ENCODE measurements around the gene DNMT3A.

DNMT3A gene

GRCh38 chr2:25232248-25232825, 109.4 kb downstream of the DNMT3A start:
- in situ Hi-C loops (cut with HindIII; ENCODE audit: low sequenced_read_pairs) = no loop called here
- no peak for TF ChIP-seq CTCF (IDR thresholded peaks at IDR 0.05; ENCODE audit: low read depth, low read length)
- DNase-seq (ENCODE audit: low read depth, low spot score) = no peak
- no peak overlapping the region for H3K4me3 ChIP-seq (ENCODE audit: low read depth, low read length)

GRCh38 chr2:25230948-25231311, 110.8 kb downstream of the DNMT3A start:
- TF ChIP-seq CTCF (IDR thresholded peaks at IDR 0.05; ENCODE audit: low read depth, low read length) = no peak
- no peak overlapping the region for H3K4me3 ChIP-seq (ENCODE audit: low read depth, low read length)
- DNase-seq (ENCODE audit: low read depth, low spot score) = no peak
- in situ Hi-C loops (cut with HindIII; ENCODE audit: low sequenced_read_pairs) = no loop called here

- TF ChIP-seq CTCF (IDR thresholded peaks at IDR 0.05; ENCODE audit: low read depth, low read length) = no peak
- no peak for DNase-seq (ENCODE audit: low read depth, low spot score)
- H3K4me3 ChIP-seq (ENCODE audit: low read depth, low read length) = no peak overlapping the region
- in situ Hi-C loops (cut with HindIII; ENCODE audit: low sequenced_read_pairs) = no loop called here
Observed at GRCh38 chr2:25230198-25230947, 111.4 kb downstream of the DNMT3A start.

GRCh38 chr2:25229279-25230197, 112.2 kb downstream of the DNMT3A start:
- no peak for TF ChIP-seq CTCF (IDR thresholded peaks at IDR 0.05; ENCODE audit: low read depth, low read length)
- peak; percentile 25 for DNase-seq (ENCODE audit: low read depth, low spot score)
- H3K4me3 ChIP-seq (ENCODE audit: low read depth, low read length) = no peak overlapping the region
- in situ Hi-C loops (cut with HindIII; ENCODE audit: low sequenced_read_pairs) = no loop called here

- peak; percentile 87 for TF ChIP-seq CTCF (IDR thresholded peaks at IDR 0.05; ENCODE audit: low read depth, low read length)
- DNase-seq (ENCODE audit: low read depth, low spot score) = peak; percentile 70
- H3K4me3 ChIP-seq (ENCODE audit: low read depth, low read length) = no peak overlapping the region
- in situ Hi-C loops (cut with HindIII; ENCODE audit: low sequenced_read_pairs) = no loop called here
Observed at GRCh38 chr2:25228848-25229278, 112.9 kb downstream of the DNMT3A start.

GRCh38 chr2:25227576-25227975, 114.1 kb downstream of the DNMT3A start:
- TF ChIP-seq CTCF (IDR thresholded peaks at IDR 0.05; ENCODE audit: low read depth, low read length) = no peak

More at GRCh38 chr2:25227576-25227975, 114.1 kb downstream of the DNMT3A start:
- no peak for DNase-seq (ENCODE audit: low read depth, low spot score)
- H3K4me3 ChIP-seq (ENCODE audit: low read depth, low read length) = no peak overlapping the region
- in situ Hi-C loops (cut with HindIII; ENCODE audit: low sequenced_read_pairs) = no loop called here

All from astrocyte of the spinal cord (primary cell).